Neuronal stem cell (in vitro differentiated cells): Measurements from ENCODE around the gene ETFA.

Source experiments
- DNase-seq: peaks from one replicate; pipeline ENCODE4 v3.0.0-alpha.2; 2013; ENCODE audit warnings: low spot score
- H2AFZ ChIP-seq: one replicate; pipeline ENCODE4 v1.6.1; 2013; ENCODE audit warnings: mild to moderate bottlenecking, low read length, inconsistent platforms
- H2AK5ac ChIP-seq: 2 replicates; pipeline ENCODE4 v1.6.1; 2013; ENCODE audit warnings: low read depth, mild to moderate bottlenecking, inconsistent platforms, low read length, moderate library complexity, mixed read lengths
- H2BK120ac ChIP-seq: 2 replicates; pipeline ENCODE4 v1.6.1; 2013; ENCODE audit warnings: low read depth, mild to moderate bottlenecking, inconsistent platforms, low read length, moderate library complexity, mixed read lengths
- H2BK12ac ChIP-seq: one replicate; pipeline ENCODE4 v1.6.1; 2013; ENCODE audit warnings: low read length, inconsistent platforms
- H2BK15ac ChIP-seq: 2 replicates; pipeline ENCODE4 v1.6.1; 2013; ENCODE audit warnings: mild to moderate bottlenecking, low read length, inconsistent platforms, mixed read lengths
- H2BK5ac ChIP-seq: one replicate; pipeline ENCODE4 v1.6.1; 2013; ENCODE audit warnings: inconsistent platforms, mild to moderate bottlenecking, low read length, moderate library complexity
- H3K14ac ChIP-seq: one replicate; pipeline ENCODE4 v1.6.1; 2013; ENCODE audit warnings: low read length, inconsistent platforms
- H3K18ac ChIP-seq: 2 replicates; pipeline ENCODE4 v1.6.1; 2013; ENCODE audit warnings: low read length, inconsistent platforms
- H3K23ac ChIP-seq: 2 replicates; pipeline ENCODE4 v1.6.1; 2013; ENCODE audit warnings: low read depth, mild to moderate bottlenecking, mixed read lengths, low read length, inconsistent platforms; ENCODE audit not compliant: poor library complexity
- H3K27ac ChIP-seq: replicated peaks from 3 replicates; pipeline ENCODE4 v1.5.1; 2013; ENCODE audit warnings: low read length, inconsistent platforms
- H3K27me3 ChIP-seq, 3 experiments: 2 replicates each; pipeline ENCODE4 v1.6.1; 2013; ENCODE audit warnings: low read length in 3 of 3, mild to moderate bottlenecking in 2 of 3, inconsistent platforms in 1 of 3, low read depth in 1 of 3, mixed read lengths in 1 of 3, moderate library complexity in 1 of 3; ENCODE audit not compliant: control insufficient read depth in 3 of 3, insufficient read depth in 3 of 3
- H3K36me3 ChIP-seq, 2 donors: replicated peaks in 1 of 2; 2 replicates each; pipeline ENCODE4 v1.6.1; 2013; ENCODE audit warnings: low read length in 2 of 2; ENCODE audit not compliant: control insufficient read depth in 2 of 2, insufficient read depth in 2 of 2
- H3K4ac ChIP-seq: 2 replicates; pipeline ENCODE4 v1.6.1; 2013; ENCODE audit warnings: inconsistent platforms, mild to moderate bottlenecking, low read length, moderate library complexity
- H3K4me1 ChIP-seq, 2 donors: 1 replicate in 1 of 2; 2 replicates in 1 of 2; pipeline ENCODE4 v1.6.1; 2013; ENCODE audit warnings: low read length in 2 of 2, low read depth in 1 of 2; ENCODE audit not compliant: control insufficient read depth in 2 of 2, insufficient read depth in 1 of 2
- H3K4me2 ChIP-seq: one replicate; pipeline ENCODE4 v1.6.1; 2013; ENCODE audit warnings: mild to moderate bottlenecking, low read length, inconsistent platforms; ENCODE audit not compliant: insufficient read depth, poor library complexity, severe bottlenecking
- H3K4me3 ChIP-seq, 2 donors: 2 replicates each; pipeline ENCODE4 v1.5.1; 2013; ENCODE audit warnings: low read length in 2 of 2, mild to moderate bottlenecking in 2 of 2, inconsistent platforms in 1 of 2, moderate library complexity in 1 of 2
- H3K79me1 ChIP-seq: one replicate; pipeline ENCODE4 v1.6.1; 2013; ENCODE audit warnings: low read depth, mild to moderate bottlenecking, inconsistent platforms, low read length, moderate library complexity
- H3K9ac ChIP-seq: one replicate; pipeline ENCODE4 v1.6.1; 2013; ENCODE audit warnings: mild to moderate bottlenecking, low read depth, low read length, inconsistent platforms; ENCODE audit not compliant: poor library complexity
- H3K9me3 ChIP-seq, 2 donors: replicated peaks in 1 of 2; 2 replicates each; pipeline versions ENCODE3 to v1.6.1; 2013; ENCODE audit warnings: low read length in 2 of 2, mild to moderate bottlenecking in 2 of 2, inconsistent platforms in 1 of 2, low read depth in 1 of 2, mixed read lengths in 1 of 2, moderate library complexity in 1 of 2; ENCODE audit not compliant: control insufficient read depth in 2 of 2, insufficient read depth in 1 of 2
- H4K8ac ChIP-seq: one replicate; pipeline ENCODE4 v1.6.1; 2013; ENCODE audit warnings: low read depth, mild to moderate bottlenecking, inconsistent platforms, low read length, moderate library complexity
- H4K91ac ChIP-seq: one replicate; pipeline ENCODE4 v1.6.1; 2013; ENCODE audit warnings: low read length, low read depth, mild to moderate bottlenecking, inconsistent platforms; ENCODE audit not compliant: poor library complexity
- WGBS, 2 donors: extraction: QIAGEN DNeasy Blood & Tissue Kit; methylation state at CpG; one replicate each; pipeline ENCODE4 v1.1.7; 2013; ENCODE audit warnings: missing lambda C conversion rate in 2 of 2, mixed read lengths in 1 of 2; ENCODE audit not compliant: insufficient read length in 2 of 2, insufficient replicate concordance in 1 of 2; ENCODE audit errors: extremely low coverage in 2 of 2; 5-methylcytosine and 5-hydroxymethylcytosine counted together

The ETFA gene

DNA sequence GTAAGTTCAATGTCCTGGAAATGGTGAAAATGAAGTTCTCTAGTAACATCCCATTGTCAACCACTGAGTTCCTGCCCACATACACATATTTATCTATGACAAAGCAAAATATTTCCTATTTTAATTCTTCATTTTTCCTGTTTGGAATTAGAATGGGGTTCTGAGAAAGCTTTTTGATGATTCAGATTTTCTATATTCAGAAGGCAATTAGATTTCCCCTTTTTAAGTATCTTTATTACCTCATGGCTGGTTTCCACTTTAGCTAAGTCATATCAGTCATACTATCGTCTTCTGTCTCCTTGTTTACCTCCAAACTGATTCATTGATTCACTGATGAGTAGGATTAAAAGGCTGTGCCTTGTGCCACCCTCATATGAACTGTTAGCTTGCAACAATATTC is 17.9 kb downstream of the ETFA start:
- H4K8ac ChIP-seq, result no peak overlapping the region
- H3K14ac ChIP-seq, result no peak overlapping the region
- no peak for DNase-seq
- no peak overlapping the region for H3K9ac ChIP-seq
- H3K4me1 ChIP-seq, result no peaks in the 10 kb centered on the region
- H3K4me3 ChIP-seq, result no peak overlapping the region
- peaks cover 2% of the 10 kb centered on the region for H3K79me1 ChIP-seq
- no peak overlapping the region for H2AFZ ChIP-seq
- no CpG with 5 or more reads among the region's 1 CpG for WGBS, 2 donors
- H2AK5ac ChIP-seq, result no peak overlapping the region
- H4K91ac ChIP-seq, result no peak overlapping the region
- no peak overlapping the region for H2BK15ac ChIP-seq
- H3K36me3 ChIP-seq, result peaks cover 0 to 8% of the 10 kb centered on the region in 2 donors
- H3K23ac ChIP-seq, result no peak overlapping the region
- no peak overlapping the region for H3K18ac ChIP-seq
- H2BK5ac ChIP-seq, result no peak overlapping the region
- H3K27me3 ChIP-seq, result no peaks in the 10 kb centered on the region
- no peak overlapping the region for H2BK12ac ChIP-seq
- no peak overlapping the region for H2BK120ac ChIP-seq
- H3K4ac ChIP-seq, result no peak overlapping the region
- H3K9me3 ChIP-seq, result peaks cover 0 to 4% of the 10 kb centered on the region in 2 donors
- H3K27ac ChIP-seq, result no peak overlapping the region
- no peak overlapping the region for H3K4me2 ChIP-seq

DNA sequence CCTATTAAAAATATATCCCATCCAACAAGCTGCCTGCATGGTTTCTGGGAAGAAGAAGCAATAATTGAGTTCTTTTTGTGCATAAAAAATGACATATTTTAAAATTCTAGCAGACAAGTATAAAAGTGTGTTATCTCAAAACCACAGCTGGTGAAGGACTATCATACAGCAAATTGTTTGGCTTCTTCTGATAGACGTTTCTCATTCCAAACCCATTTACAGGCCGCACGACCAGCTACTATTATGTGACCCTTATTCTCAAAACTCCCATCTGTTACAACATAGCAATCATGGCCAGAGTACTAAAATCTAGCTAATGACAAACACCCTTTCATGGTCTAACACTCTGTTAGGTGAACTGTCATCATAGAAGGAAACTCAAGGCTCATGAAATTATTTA is 21.7 kb downstream of the ETFA start:
- Histone ChIP-seq H3K4me2 (no peak overlapping the region), H4K91ac (no peak overlapping the region), H3K9me3 (peaks cover 0 to 4% of the 10 kb centered on the region in 2 donors), H3K9ac (no peak overlapping the region), H3K4me1 (no peaks in the 10 kb centered on the region), H3K27ac (no peak overlapping the region), H3K4ac (no peak overlapping the region), H2AK5ac (no peak overlapping the region), H2BK12ac (no peak overlapping the region), H3K27me3 (no peaks in the 10 kb centered on the region), H2BK15ac (no peak overlapping the region), H3K36me3 (peaks cover 0 to 43% of the 10 kb centered on the region in 2 donors), H3K4me3 (no peak overlapping the region), H2BK120ac (no peak overlapping the region), H3K79me1 (peaks cover 2% of the 10 kb centered on the region), H3K18ac (no peak overlapping the region), H3K23ac (no peak overlapping the region), H2BK5ac (no peak overlapping the region), H2AFZ (no peak overlapping the region), H3K14ac (no peak overlapping the region), H4K8ac (no peak overlapping the region)
- DNase-seq, result no peak
- no CpG with 5 or more reads among the region's 3 CpGs for WGBS, 2 donors

DNA sequence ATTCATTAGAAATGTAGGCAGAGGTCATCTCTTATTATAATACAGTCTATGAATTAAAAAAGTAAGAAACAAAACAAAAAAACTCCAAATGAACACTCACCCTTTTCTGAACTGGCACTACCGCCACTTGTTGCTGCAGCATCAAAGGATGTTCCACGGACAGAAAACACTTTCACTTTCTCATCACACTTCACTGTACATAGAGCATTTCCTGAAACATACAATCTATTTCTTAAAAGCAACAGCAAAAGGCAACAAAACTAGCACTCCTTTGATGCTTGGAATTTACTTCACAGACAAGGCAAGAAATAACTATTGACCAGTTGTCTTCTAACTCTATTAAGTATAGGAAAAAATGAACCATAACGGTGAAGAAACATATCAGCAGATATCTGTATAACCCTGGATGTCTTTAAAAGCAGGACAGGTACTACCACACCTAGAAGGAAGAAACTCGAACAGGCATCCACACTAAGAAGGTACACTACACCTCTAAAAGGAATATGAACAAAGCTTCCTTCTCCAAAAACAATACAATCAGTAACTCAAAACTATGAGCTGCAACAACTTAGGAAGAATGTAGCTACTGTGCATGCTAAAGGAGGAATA is 24.9 kb downstream of the ETFA start:
- Histone ChIP-seq H2AFZ (no peak overlapping the region), H2BK15ac (no peak overlapping the region), H3K4me1 (no peaks in the 10 kb centered on the region), H3K79me1 (peaks cover 2% of the 10 kb centered on the region), H2BK5ac (no peak overlapping the region), H3K4me2 (no peak overlapping the region), H2BK120ac (no peak overlapping the region), H3K9ac (no peak overlapping the region), H3K23ac (no peak overlapping the region), H3K9me3 (no peaks in the 10 kb centered on the region), H3K4ac (no peak overlapping the region), H4K91ac (no peak overlapping the region), H3K36me3 (peaks cover 3 to 70% of the 10 kb centered on the region in 2 donors), H2AK5ac (no peak overlapping the region), H3K27ac (no peak overlapping the region), H3K27me3 (no peaks in the 10 kb centered on the region), H3K18ac (no peak overlapping the region), H4K8ac (no peak overlapping the region), H3K14ac (no peak overlapping the region), H3K4me3 (no peak overlapping the region), H2BK12ac (no peak overlapping the region)
- DNase-seq, result no peak
- no CpG with 5 or more reads among the region's 4 CpGs for WGBS, 2 donors

DNA sequence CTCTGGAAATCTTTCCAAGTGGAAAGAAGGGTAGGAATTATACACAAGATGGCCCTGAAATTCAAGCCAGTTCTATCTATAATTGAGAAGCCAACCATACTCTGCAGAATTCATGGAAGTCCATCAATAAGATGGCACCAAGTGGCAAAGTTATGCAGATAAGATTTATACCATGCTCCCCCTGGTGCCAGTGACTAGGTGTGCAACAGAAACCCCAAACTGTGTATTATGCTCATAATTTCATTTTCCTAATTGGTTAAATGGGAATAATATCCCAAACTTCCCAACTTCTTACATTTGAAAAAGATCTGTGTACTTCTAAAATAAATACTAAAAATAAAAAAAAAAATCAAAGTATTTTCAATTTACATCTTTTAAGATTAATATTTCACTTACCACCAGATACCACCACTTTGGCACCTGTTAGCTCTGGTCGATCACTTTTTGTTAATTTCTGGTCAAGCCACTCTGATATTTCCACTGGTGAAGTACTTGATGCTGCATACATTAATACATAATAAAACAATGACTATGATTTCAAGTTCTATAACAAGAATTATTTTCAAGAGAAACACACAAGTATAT is 25.9 kb downstream of the ETFA start:
- H2BK5ac ChIP-seq, result no peak overlapping the region
- no peak overlapping the region for H2AFZ ChIP-seq
- H3K4ac ChIP-seq, result no peak overlapping the region
- H2BK12ac ChIP-seq, result no peak overlapping the region
- no peak overlapping the region for H3K14ac ChIP-seq
- H3K79me1 ChIP-seq, result no peaks in the 10 kb centered on the region
- H4K91ac ChIP-seq, result no peak overlapping the region
- H2AK5ac ChIP-seq, result no peak overlapping the region
- H3K4me1 ChIP-seq, result no peaks in the 10 kb centered on the region
- H3K9ac ChIP-seq, result no peak overlapping the region
- H3K4me2 ChIP-seq, result no peak overlapping the region
- no peak overlapping the region for H2BK15ac ChIP-seq
- H3K18ac ChIP-seq, result no peak overlapping the region
- no peak for DNase-seq
- WGBS, 2 donors, result no CpG with 5 or more reads among the region's 1 CpG
- H3K27me3 ChIP-seq, result no peaks in the 10 kb centered on the region
- H3K9me3 ChIP-seq, result no peaks in the 10 kb centered on the region
- no peak overlapping the region for H4K8ac ChIP-seq
- H3K23ac ChIP-seq, result no peak overlapping the region
- no peak overlapping the region for H2BK120ac ChIP-seq
- no peak overlapping the region for H3K27ac ChIP-seq
- H3K4me3 ChIP-seq, result no peak overlapping the region
- peaks cover 3 to 79% of the 10 kb centered on the region in 2 donors for H3K36me3 ChIP-seq
